ENCODE results near the gene XCR1.

Gene XCR1

GRCh38 chr3:45986303-45986982 lies 40.8 kb downstream of the XCR1 start:
- no peak overlapping the region for H3K4me3 ChIP-seq (ENCODE audit: low read length)
- peak; percentile 67 for DNase-seq (ENCODE audit: low read depth)
- no peak for TF ChIP-seq CTCF (conservative IDR thresholded peaks at IDR 0.05; ENCODE audit: low read length)

GRCh38 chr3:45985532-45986302 lies 41.6 kb downstream of the XCR1 start:
- TF ChIP-seq CTCF (conservative IDR thresholded peaks at IDR 0.05; ENCODE audit: low read length): no peak
- DNase-seq (ENCODE audit: low read depth): no peak
- no peak overlapping the region for H3K4me3 ChIP-seq (ENCODE audit: low read length)

- no peak for TF ChIP-seq CTCF (conservative IDR thresholded peaks at IDR 0.05; ENCODE audit: low read length)
- peak; percentile 84 for DNase-seq (ENCODE audit: low read depth)
- H3K4me3 ChIP-seq (ENCODE audit: low read length): no peak overlapping the region
Observed at GRCh38 chr3:45984331-45985312, 42.7 kb downstream of the XCR1 start.

- no peak for TF ChIP-seq CTCF (conservative IDR thresholded peaks at IDR 0.05; ENCODE audit: low read length)
- H3K4me3 ChIP-seq (ENCODE audit: low read length): no peak overlapping the region
- DNase-seq (ENCODE audit: low read depth): no peak
Observed at GRCh38 chr3:45983770-45984169, 43.5 kb downstream of the XCR1 start.

- DNase-seq (ENCODE audit: low read depth): no peak
- no peak overlapping the region for H3K4me3 ChIP-seq (ENCODE audit: low read length)
- TF ChIP-seq CTCF (conservative IDR thresholded peaks at IDR 0.05; ENCODE audit: low read length): no peak
Observed at GRCh38 chr3:45981346-45982074, 45.8 kb downstream of the XCR1 start.

GRCh38 chr3:45980819-45981218 lies 46.5 kb downstream of the XCR1 start:
- TF ChIP-seq CTCF (conservative IDR thresholded peaks at IDR 0.05; ENCODE audit: low read length): no peak

More at GRCh38 chr3:45980819-45981218, 46.5 kb downstream of the XCR1 start:
- no peak overlapping the region for H3K4me3 ChIP-seq (ENCODE audit: low read length)
- DNase-seq (ENCODE audit: low read depth): no peak
